Fibroblast of pulmonary artery (primary cell): ENCODE data around the gene NIBAN1.

ENCODE experiments used
- DNase-seq: peaks from one replicate; pipeline ENCODE4 v3.0.0-alpha.2; 2010; ENCODE audit warnings: low read depth
- H3K4me3 ChIP-seq: replicated peaks from 2 replicates; pipeline ENCODE4 v1.5.1; 2011; ENCODE audit warnings: low read depth, mild to moderate bottlenecking, control low read depth, low read length, moderate library complexity
- TF ChIP-seq, protein P1 (sequence below): IDR thresholded peaks from 2 replicates; pipeline ENCODE4 v1.5.1; 2011; ENCODE audit warnings: mild to moderate bottlenecking, control low read depth, low read length, inconsistent platforms; ENCODE audit errors: missing control alignments

The NIBAN1 gene

GRCh38 chr1:184987696-184988095 is 13.4 kb upstream of the NIBAN1 start:
- H3K4me3 ChIP-seq: no peak overlapping the region
- no peak for DNase-seq
- TF ChIP-seq, protein P1, sequence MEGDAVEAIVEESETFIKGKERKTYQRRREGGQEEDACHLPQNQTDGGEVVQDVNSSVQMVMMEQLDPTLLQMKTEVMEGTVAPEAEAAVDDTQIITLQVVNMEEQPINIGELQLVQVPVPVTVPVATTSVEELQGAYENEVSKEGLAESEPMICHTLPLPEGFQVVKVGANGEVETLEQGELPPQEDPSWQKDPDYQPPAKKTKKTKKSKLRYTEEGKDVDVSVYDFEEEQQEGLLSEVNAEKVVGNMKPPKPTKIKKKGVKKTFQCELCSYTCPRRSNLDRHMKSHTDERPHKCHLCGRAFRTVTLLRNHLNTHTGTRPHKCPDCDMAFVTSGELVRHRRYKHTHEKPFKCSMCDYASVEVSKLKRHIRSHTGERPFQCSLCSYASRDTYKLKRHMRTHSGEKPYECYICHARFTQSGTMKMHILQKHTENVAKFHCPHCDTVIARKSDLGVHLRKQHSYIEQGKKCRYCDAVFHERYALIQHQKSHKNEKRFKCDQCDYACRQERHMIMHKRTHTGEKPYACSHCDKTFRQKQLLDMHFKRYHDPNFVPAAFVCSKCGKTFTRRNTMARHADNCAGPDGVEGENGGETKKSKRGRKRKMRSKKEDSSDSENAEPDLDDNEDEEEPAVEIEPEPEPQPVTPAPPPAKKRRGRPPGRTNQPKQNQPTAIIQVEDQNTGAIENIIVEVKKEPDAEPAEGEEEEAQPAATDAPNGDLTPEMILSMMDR: no peak

- TF ChIP-seq, protein P1: peak; percentile 56
- no peak overlapping the region for H3K4me3 ChIP-seq
- DNase-seq: peak; percentile 71
These were observed 11.9 kb upstream of the NIBAN1 start for GRCh38 chr1:184986250-184986649.

GRCh38 chr1:184982002-184982954 is 8.0 kb upstream of the NIBAN1 start:
- TF ChIP-seq, protein P1: peak; percentile 98
- DNase-seq: peak; percentile 82

DNA sequence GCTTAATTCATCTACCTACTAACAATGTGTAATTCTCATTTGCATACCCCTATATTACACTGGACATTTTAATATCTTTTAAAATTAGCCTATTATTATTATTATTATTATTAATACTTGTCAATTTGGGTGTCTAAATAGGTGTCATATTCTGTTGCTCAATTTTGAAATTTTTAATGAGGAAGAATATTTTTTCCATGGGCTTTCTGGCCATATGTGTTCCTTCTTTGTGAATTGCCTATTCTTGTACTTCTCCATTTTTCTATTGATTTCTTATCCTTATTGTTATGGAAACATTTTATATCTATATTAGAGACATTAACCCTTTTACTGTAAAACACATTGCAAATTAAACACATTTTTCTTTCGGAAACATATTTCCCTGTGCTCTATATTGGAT is 6.4 kb upstream of the NIBAN1 start:
- H3K4me3 ChIP-seq: no peak overlapping the region
- no peak for DNase-seq
- TF ChIP-seq, protein P1: no peak

More at GRCh38 chr1:184982002-184982954, 8.0 kb upstream of the NIBAN1 start:
- H3K4me3 ChIP-seq: no peak overlapping the region

- H3K4me3 ChIP-seq: no peak overlapping the region
- DNase-seq: no peak
- TF ChIP-seq, protein P1: no peak
These were observed 1.0 kb upstream of the NIBAN1 start for GRCh38 chr1:184975208-184975870.

DNA sequence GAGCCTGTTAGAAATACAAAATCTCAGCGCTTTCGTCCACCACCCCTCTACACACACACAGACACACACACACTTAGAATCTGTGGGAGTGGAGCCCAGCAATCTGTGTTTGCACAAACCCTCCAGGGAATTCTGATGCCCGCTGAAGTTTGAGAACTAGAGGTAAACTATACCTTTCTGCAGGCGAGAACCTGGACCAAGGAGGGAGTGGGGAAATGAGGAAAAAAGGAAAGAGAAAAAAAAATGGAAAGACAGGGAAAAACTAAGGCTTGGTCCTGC is 468 bp upstream of the NIBAN1 start:
- peak overlapping the region; percentile 74 for H3K4me3 ChIP-seq

More for the DNA sequence above, 468 bp upstream of the NIBAN1 start:
- DNase-seq: no peak
- TF ChIP-seq, protein P1: no peak
